OCI-LY7 (cell line): ENCODE measurements around the gene ACE.

Experiments used
- CTCF ChIP-seq: fragments of 200-600 bp; sonication (generic); conservative IDR thresholded peaks from 2 replicates; pipeline ENCODE4 v1.5.1; 2014; ENCODE audit warnings: mild to moderate bottlenecking, antibody characterized with exemption, low read length, moderate library complexity, mixed read lengths
- EZH2phosphoT487 ChIP-seq: fragments of 200-600 bp; sonication (generic); IDR thresholded peaks from 2 replicates; pipeline ENCODE4 v1.6.1; 2018; ENCODE audit warnings: low read depth, borderline replicate concordance, mild to moderate bottlenecking, mixed run types, antibody characterized with exemption, low read length, moderate library complexity, mixed read lengths

- TF ChIP-seq CTCF (no peak), EZH2phosphoT487 (no peak)
Observed at GRCh38 chr17:63504261-63504660, 27.4 kb downstream of the ACE start.
